DOHH2 (cell line): ENCODE data around the gene MUC5B.

ENCODE experiments used
- H3F3A ChIP-seq: fragments of 200-600 bp; sonication (generic), shearing (Covaris generic); 2 replicates; pipeline ENCODE4 v1.6.0; 2016; ENCODE audit warnings: antibody characterized with exemption, mild to moderate bottlenecking; ENCODE audit not compliant: control insufficient read depth, insufficient read depth
- H3K27ac ChIP-seq: fragments of 200-600 bp; sonication (generic); 2 replicates; pipeline ENCODE4 v1.5.1; 2014; ENCODE audit warnings: low read depth, mild to moderate bottlenecking, low read length, moderate library complexity
- H3K27me3 ChIP-seq: fragments of 200-600 bp; sonication (generic); 2 replicates; pipeline ENCODE4 v1.6.1; 2014; ENCODE audit warnings: mild to moderate bottlenecking, low read length, mixed read lengths; ENCODE audit not compliant: control insufficient read depth
- H3K36me3 ChIP-seq: fragments of 200-600 bp; sonication (generic); 2 replicates; pipeline ENCODE4 v1.6.1; 2014; ENCODE audit warnings: mild to moderate bottlenecking, low read length, moderate library complexity, mixed read lengths; ENCODE audit not compliant: control insufficient read depth
- H3K4me1 ChIP-seq: fragments of 200-600 bp; sonication (generic); 2 replicates; pipeline ENCODE4 v1.6.1; 2014; ENCODE audit warnings: mild to moderate bottlenecking, low read length, mixed read lengths; ENCODE audit not compliant: control insufficient read depth
- H3K4me2 ChIP-seq: fragments of 200-600 bp; sonication (generic); 2 replicates; pipeline ENCODE4 v1.6.0; 2014; ENCODE audit warnings: mild to moderate bottlenecking, low read length, moderate library complexity
- H3K4me3 ChIP-seq: fragments of 200-600 bp; sonication (generic); 2 replicates; pipeline ENCODE4 v1.5.1; 2014; ENCODE audit warnings: mild to moderate bottlenecking, low read length, mixed read lengths
- H3K79me2 ChIP-seq: fragments of 200-600 bp; sonication (generic); 2 replicates; pipeline ENCODE4 v1.6.1; 2014; ENCODE audit warnings: mild to moderate bottlenecking, low read length, mixed read lengths; ENCODE audit not compliant: control insufficient read depth
- H3K9me2 ChIP-seq: fragments of 200-600 bp; sonication (generic); replicated peaks from 2 replicates; pipeline ENCODE4 v1.6.1; 2014; ENCODE audit warnings: mild to moderate bottlenecking, low read length, mixed read lengths; ENCODE audit not compliant: control insufficient read depth
- H3K9me3 ChIP-seq: fragments of 200-600 bp; sonication (generic); 2 replicates; pipeline ENCODE4 v1.6.1; 2014; ENCODE audit warnings: antibody characterized with exemption, low read length, mixed read lengths; ENCODE audit not compliant: control insufficient read depth, insufficient read depth
- H4K20me1 ChIP-seq: fragments of 200-600 bp; sonication (generic); 2 replicates; pipeline ENCODE4 v1.6.0; 2014; ENCODE audit warnings: low read depth, mild to moderate bottlenecking, antibody characterized with exemption, low read length, moderate library complexity; ENCODE audit not compliant: control insufficient read depth, insufficient read depth
- EZH2phosphoT487 ChIP-seq: fragments of 200-600 bp; sonication (generic); IDR thresholded peaks from 2 replicates; pipeline ENCODE4 v1.6.1; 2017; ENCODE audit warnings: borderline replicate concordance, mild to moderate bottlenecking, antibody characterized with exemption, low read length, moderate library complexity, mixed read lengths
- TF ChIP-seq, protein P1 (sequence below): fragments of 200-600 bp; sonication (generic); IDR thresholded peaks from one replicate; pipeline ENCODE4 v1.5.1; 2014; ENCODE audit warnings: antibody characterized with exemption, mild to moderate bottlenecking, low read depth, low read length; ENCODE audit not compliant: poor library complexity, severe bottlenecking

The MUC5B gene

DNA sequence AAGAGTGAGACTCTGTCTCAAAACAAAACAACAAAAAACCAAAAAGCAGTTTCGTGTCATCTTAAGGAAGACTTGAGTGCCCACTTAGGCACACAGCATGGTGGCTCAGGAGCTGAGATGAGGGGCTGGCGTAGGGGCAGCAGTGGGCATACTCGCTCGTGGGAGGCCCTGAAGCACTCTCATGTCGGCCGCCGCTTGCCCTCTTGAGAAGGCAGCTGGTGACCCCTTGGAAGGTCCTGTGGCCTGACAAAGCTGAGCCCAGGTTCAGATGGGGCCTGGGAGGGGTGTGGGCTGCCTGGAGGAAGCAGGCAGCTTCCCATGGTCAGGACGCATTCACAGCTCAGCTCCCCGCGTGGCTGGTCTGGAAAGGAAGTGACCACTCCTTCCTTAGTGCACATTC, 15.0 kb downstream of the MUC5B start:
- no peak for TF ChIP-seq EZH2phosphoT487
- TF ChIP-seq, protein P1, sequence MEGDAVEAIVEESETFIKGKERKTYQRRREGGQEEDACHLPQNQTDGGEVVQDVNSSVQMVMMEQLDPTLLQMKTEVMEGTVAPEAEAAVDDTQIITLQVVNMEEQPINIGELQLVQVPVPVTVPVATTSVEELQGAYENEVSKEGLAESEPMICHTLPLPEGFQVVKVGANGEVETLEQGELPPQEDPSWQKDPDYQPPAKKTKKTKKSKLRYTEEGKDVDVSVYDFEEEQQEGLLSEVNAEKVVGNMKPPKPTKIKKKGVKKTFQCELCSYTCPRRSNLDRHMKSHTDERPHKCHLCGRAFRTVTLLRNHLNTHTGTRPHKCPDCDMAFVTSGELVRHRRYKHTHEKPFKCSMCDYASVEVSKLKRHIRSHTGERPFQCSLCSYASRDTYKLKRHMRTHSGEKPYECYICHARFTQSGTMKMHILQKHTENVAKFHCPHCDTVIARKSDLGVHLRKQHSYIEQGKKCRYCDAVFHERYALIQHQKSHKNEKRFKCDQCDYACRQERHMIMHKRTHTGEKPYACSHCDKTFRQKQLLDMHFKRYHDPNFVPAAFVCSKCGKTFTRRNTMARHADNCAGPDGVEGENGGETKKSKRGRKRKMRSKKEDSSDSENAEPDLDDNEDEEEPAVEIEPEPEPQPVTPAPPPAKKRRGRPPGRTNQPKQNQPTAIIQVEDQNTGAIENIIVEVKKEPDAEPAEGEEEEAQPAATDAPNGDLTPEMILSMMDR = no peak
- H3K36me3 ChIP-seq = no peaks in the 10 kb centered on the region
- no peaks in the 10 kb centered on the region for H4K20me1 ChIP-seq
- no peaks in the 10 kb centered on the region for H3K27me3 ChIP-seq
- no peaks in the 10 kb centered on the region for H3F3A ChIP-seq
- H3K9me2 ChIP-seq = no peaks in the 10 kb centered on the region
- no peaks in the 10 kb centered on the region for H3K4me1 ChIP-seq
- no peak overlapping the region for H3K27ac ChIP-seq
- no peak overlapping the region for H3K4me3 ChIP-seq
- H3K79me2 ChIP-seq = no peaks in the 10 kb centered on the region
- no peak overlapping the region for H3K4me2 ChIP-seq
- peaks cover 7% of the 10 kb centered on the region; the same call in 1 of the 2 replicates for H3K9me3 ChIP-seq

DNA sequence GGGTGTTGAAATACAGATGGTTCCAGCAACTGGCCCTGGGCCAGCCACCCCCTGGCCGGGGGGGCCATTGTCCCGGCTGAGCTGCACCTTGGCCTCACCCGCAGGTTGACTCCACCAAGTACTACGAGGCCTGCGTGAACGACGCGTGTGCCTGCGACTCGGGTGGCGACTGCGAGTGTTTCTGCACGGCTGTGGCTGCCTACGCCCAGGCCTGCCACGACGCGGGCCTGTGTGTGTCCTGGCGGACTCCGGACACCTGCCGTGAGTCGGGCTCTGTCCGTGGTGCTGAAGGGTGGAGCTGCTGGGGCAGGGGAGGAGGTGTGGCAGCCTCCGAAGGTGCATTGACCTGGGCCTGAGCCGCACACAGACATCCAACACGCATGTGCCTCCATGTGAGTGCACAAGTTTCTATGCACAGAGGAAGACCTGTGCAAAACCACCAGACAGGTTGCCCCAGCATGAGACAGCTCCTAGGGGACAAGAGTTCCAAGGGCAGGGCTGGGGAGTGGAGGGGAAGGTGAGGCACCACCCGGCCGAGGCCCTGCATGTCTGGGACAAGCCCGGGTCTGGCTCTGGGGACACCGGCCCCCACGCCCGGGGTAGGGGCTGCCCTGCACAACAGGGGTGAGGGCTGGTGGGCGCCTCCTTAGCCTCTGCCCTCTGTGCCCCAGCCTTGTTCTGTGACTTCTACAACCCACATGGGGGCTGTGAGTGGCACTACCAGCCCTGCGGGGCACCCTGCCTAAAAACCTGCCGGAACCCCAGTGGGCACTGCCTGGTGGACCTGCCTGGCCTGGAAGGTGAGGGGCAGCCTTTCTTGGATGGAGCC, 16.1 kb downstream of the MUC5B start:
- Histone ChIP-seq H4K20me1 (no peaks in the 10 kb centered on the region), H3K36me3 (no peaks in the 10 kb centered on the region), H3K4me2 (no peak overlapping the region), H3K79me2 (no peaks in the 10 kb centered on the region), H3F3A (no peaks in the 10 kb centered on the region), H3K27me3 (no peaks in the 10 kb centered on the region), H3K9me3 (peaks cover 11% of the 10 kb centered on the region; the same call in 1 of the 2 replicates), H3K4me1 (no peaks in the 10 kb centered on the region), H3K9me2 (no peaks in the 10 kb centered on the region), H3K4me3 (no peak overlapping the region), H3K27ac (no peak overlapping the region)
- TF ChIP-seq, protein P1 = no peak
- TF ChIP-seq EZH2phosphoT487 = no peak

DNA sequence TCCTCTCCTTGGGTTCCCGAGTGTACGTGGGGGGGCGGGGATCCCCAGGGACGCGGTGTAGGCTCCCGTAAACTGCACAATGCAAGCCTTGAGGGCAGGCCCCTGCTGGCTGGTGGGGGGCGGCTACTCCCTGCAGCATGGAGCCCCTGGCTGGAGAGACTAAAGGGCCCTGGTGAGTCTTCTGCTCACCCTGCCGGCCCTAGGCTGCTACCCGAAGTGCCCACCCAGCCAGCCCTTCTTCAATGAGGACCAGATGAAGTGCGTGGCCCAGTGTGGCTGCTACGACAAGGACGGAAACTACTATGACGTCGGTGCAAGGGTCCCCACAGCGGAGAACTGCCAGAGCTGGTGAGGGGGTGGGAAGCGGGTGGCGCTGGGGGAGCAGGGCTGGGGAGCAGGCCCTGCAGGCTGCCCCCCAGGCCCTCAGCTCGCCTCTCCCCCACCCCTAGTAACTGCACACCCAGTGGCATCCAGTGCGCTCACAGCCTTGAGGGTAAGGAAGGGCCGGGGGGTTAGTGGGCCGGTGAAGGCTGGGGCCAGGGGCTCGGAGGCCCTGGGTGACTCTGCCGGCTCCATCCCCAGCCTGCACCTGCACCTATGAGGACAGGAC, 16.8 kb downstream of the MUC5B start:
- no peak overlapping the region for H3K4me2 ChIP-seq
- H4K20me1 ChIP-seq = no peaks in the 10 kb centered on the region
- no peaks in the 10 kb centered on the region for H3F3A ChIP-seq
- TF ChIP-seq EZH2phosphoT487 = no peak
- TF ChIP-seq, protein P1 = no peak
- H3K9me3 ChIP-seq = peaks cover 11% of the 10 kb centered on the region; the same call in 1 of the 2 replicates
- no peaks in the 10 kb centered on the region for H3K9me2 ChIP-seq
- H3K27ac ChIP-seq = no peak overlapping the region
- H3K36me3 ChIP-seq = no peaks in the 10 kb centered on the region
- no peaks in the 10 kb centered on the region for H3K4me1 ChIP-seq
- H3K4me3 ChIP-seq = no peak overlapping the region
- no peaks in the 10 kb centered on the region for H3K79me2 ChIP-seq
- H3K27me3 ChIP-seq = no peaks in the 10 kb centered on the region
